IPS-NIHi11 (cell line): ENCODE measurements around the gene PMEL.
"Not testable (repeated sequence)": the region's sequence is repeated elsewhere in the genome, so short reads cannot be mapped to it uniquely, and the experiment has no call there.

Experiments
- DNase-seq: peaks from one replicate; pipeline ENCODE4 v3.0.0; 2012; ENCODE audit warnings: mixed read lengths, low spot score

PMEL gene

GRCh38 chr12:55965941-55966407 is at the start of gene PMEL:
TSS of gene PMEL (minus strand) at chr12:55966042. CDS start at chr12:55966011, 31 bp downstream.
- DNase-seq: peak; percentile 58

GRCh38 chr12:56014205-56014604 is 48.4 kb upstream of the PMEL start:
- DNase-seq: peak; percentile 39

GRCh38 chr12:56013482-56013881 is 47.6 kb upstream of the PMEL start:
- DNase-seq: no peak

GRCh38 chr12:56011509-56012090 is 45.8 kb upstream of the PMEL start:
- no peak for DNase-seq

GRCh38 chr12:56010111-56010570 is 44.3 kb upstream of the PMEL start:
- DNase-seq: no peak

- peak; percentile 96 for DNase-seq
These were observed 42.0 kb upstream of the PMEL start for GRCh38 chr12:56007564-56008559.

- no peak for DNase-seq
These were observed 38.4 kb upstream of the PMEL start for GRCh38 chr12:56004211-56004610.

- not testable (repeated sequence) for DNase-seq
These were observed 37.5 kb upstream of the PMEL start for GRCh38 chr12:56003376-56003775.

- no peak for DNase-seq
These were observed 35.8 kb upstream of the PMEL start for GRCh38 chr12:56001487-56002100.

GRCh38 chr12:55999999-56000540 is 34.2 kb upstream of the PMEL start:
- DNase-seq: not testable (repeated sequence)

- not testable (repeated sequence) for DNase-seq
These were observed 33.7 kb upstream of the PMEL start for GRCh38 chr12:55999522-55999921.

- peak; percentile 33 for DNase-seq
These were observed 31.7 kb upstream of the PMEL start for GRCh38 chr12:55997535-55997859.

GRCh38 chr12:55996715-55997534 is 31.1 kb upstream of the PMEL start, which contains the start of gene SUOX:
TSS of gene SUOX (plus strand) at chr12:55997276. CDS start at chr12:56002222, 4,946 bp downstream.
- peak; percentile 99 for DNase-seq

- DNase-seq: peak; percentile 59
These were observed 30.4 kb upstream of the PMEL start for GRCh38 chr12:55996201-55996714.

- no peak for DNase-seq
These were observed 29.5 kb upstream of the PMEL start for GRCh38 chr12:55995366-55995765.

- no peak for DNase-seq
These were observed 27.5 kb upstream of the PMEL start for GRCh38 chr12:55993230-55993853.

GRCh38 chr12:55991110-55991509 is 25.3 kb upstream of the PMEL start:
- no peak for DNase-seq

- DNase-seq: not testable (repeated sequence)
These were observed 20.1 kb upstream of the PMEL start for GRCh38 chr12:55985976-55986375.

GRCh38 chr12:55985341-55985740 is 19.5 kb upstream of the PMEL start:
- no peak for DNase-seq

GRCh38 chr12:55984861-55985260 is 19.0 kb upstream of the PMEL start:
- DNase-seq: no peak
